ENCODE measurements around the gene PKP4. TPM values are rescaled to one million over a fixed set of nuclear protein-coding genes. Genes with fewer than 3 reads are reported as not detected.

PKP4 gene
- total RNA-seq, 1 donor from 2014 or later = 62.9 TPM

DNA sequence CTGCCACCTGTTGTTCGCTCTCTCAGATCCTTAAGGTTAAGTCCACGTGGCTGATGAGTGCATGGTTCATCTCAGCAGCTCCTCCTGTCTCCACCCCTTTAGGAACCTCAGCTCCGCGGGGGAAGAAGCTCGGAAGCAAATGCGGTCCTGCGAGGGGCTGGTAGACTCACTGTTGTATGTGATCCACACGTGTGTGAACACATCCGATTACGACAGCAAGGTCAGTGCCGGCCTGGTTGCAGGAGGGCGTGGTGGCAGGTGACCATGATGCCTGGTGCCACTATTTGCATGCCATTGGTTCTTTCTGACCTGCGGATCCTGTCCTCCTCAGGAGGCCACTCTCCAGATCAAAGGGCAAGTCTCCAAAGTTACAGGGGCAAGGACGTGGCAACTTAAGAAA lies 204.5 kb downstream of the PKP4 start:
- H3K4me1 Mint-ChIP-seq (ENCODE audit: low read depth) = no peaks in the 10 kb centered on the region
- no peak overlapping the region for H3K4me3 Mint-ChIP-seq (ENCODE audit: low read depth)
- DNase-seq (ENCODE audit: low spot score, unreplicated experiment) = no peak
- H3K27me3 Mint-ChIP-seq = no peaks in the 10 kb centered on the region
- peaks cover 12% of the 10 kb centered on the region for H3K36me3 Mint-ChIP-seq (ENCODE audit: insufficient read depth)
- H3K9me3 Mint-ChIP-seq (ENCODE audit: low read depth) = no peaks in the 10 kb centered on the region
- TF ChIP-seq CTCF (IDR thresholded peaks at IDR 0.05; ENCODE audit: unreplicated experiment) = no peak
- no peak overlapping the region for H3K27ac Mint-ChIP-seq

GRCh38 chr2:158662421-158662820 lies 205.7 kb downstream of the PKP4 start:
- H3K27ac Mint-ChIP-seq = no peak overlapping the region
- no peaks in the 10 kb centered on the region for H3K27me3 Mint-ChIP-seq
- H3K4me1 Mint-ChIP-seq (ENCODE audit: low read depth) = no peaks in the 10 kb centered on the region
- TF ChIP-seq CTCF (IDR thresholded peaks at IDR 0.05; ENCODE audit: unreplicated experiment) = no peak
- peaks cover 15% of the 10 kb centered on the region for H3K36me3 Mint-ChIP-seq (ENCODE audit: insufficient read depth)
- H3K4me3 Mint-ChIP-seq (ENCODE audit: low read depth) = no peak overlapping the region
- H3K9me3 Mint-ChIP-seq (ENCODE audit: low read depth) = no peaks in the 10 kb centered on the region
- no peak for DNase-seq (ENCODE audit: low spot score, unreplicated experiment)

DNA sequence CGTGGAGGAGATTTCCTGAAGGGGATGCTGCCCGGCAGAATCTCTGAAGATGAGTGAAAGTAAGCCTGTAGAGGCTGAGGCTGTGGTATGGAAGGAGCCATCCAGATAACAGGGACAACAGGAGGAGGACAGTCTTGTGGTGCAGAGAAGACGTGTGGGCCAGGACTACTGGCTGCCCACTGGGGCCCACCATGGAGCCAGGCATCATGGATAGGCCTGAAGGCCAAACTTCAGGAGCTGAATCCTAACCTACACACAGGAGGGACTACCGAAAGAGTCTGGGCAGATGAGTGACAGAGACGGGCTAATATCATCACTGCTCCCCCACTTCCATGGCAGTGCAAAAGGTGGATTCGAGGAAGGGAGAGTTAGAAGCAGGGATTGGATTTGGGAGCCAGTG lies 207.0 kb downstream of the PKP4 start:
- DNase-seq (ENCODE audit: low spot score, unreplicated experiment) = no peak
- Mint-ChIP-seq H3K27me3 (no peaks in the 10 kb centered on the region), H3K4me1 (ENCODE audit: low read depth) (no peaks in the 10 kb centered on the region), H3K27ac (no peak overlapping the region), H3K9me3 (ENCODE audit: low read depth) (no peaks in the 10 kb centered on the region), H3K4me3 (ENCODE audit: low read depth) (no peak overlapping the region), H3K36me3 (ENCODE audit: insufficient read depth) (peaks cover 17% of the 10 kb centered on the region)
- TF ChIP-seq CTCF (IDR thresholded peaks at IDR 0.05; ENCODE audit: unreplicated experiment) = no peak

- no peaks in the 10 kb centered on the region for H3K27me3 Mint-ChIP-seq
- no peak overlapping the region for H3K27ac Mint-ChIP-seq
- no peaks in the 10 kb centered on the region for H3K9me3 Mint-ChIP-seq (ENCODE audit: low read depth)
- TF ChIP-seq CTCF (IDR thresholded peaks at IDR 0.05; ENCODE audit: unreplicated experiment) = no peak
- H3K36me3 Mint-ChIP-seq (ENCODE audit: insufficient read depth) = peaks cover 15% of the 10 kb centered on the region
- no peaks in the 10 kb centered on the region for H3K4me1 Mint-ChIP-seq (ENCODE audit: low read depth)
- no peak for DNase-seq (ENCODE audit: low spot score, unreplicated experiment)
- no peak overlapping the region for H3K4me3 Mint-ChIP-seq (ENCODE audit: low read depth)
These were observed 208.2 kb downstream of the PKP4 start for GRCh38 chr2:158664987-158665386.

DNA sequence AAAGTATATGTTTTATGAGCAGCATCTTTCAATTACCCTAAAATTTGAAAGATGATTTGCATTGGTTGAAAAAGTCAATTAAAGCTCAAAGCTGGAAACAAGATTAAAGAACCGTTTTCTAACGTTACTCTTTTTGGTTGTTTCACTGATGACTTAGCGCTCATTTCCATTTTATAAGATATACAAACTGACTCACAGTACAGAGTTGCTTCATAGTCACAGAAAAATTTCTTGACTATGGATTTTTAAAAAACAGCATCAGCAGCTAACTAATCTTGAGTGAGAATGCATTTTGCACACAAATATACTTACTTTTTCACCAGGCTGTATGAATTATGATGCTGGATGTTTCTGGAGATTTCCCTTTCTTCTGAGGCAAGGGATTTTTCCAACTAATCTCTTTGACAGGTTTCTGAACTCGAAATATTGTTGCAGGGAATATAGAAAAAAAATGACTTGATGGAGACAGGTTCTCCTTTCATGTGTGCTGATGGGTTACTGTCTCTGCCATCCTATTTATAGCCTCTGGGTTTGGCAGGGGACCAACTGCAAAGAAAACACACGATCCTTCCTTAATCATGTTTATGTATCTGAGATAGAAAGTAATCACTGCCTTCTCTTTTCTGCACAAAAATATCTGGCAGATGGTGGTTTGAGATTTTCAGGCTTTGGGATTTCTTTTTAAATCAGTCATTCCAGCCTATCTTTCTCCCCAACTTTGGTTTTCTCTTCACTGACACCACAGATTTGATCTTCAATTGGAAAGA lies 209.0 kb downstream of the PKP4 start:
- H3K4me1 Mint-ChIP-seq (ENCODE audit: low read depth) = no peaks in the 10 kb centered on the region

More for the DNA sequence above, 209.0 kb downstream of the PKP4 start:
- no peak overlapping the region for H3K4me3 Mint-ChIP-seq (ENCODE audit: low read depth)
- H3K9me3 Mint-ChIP-seq (ENCODE audit: low read depth) = no peaks in the 10 kb centered on the region
- peaks cover 12% of the 10 kb centered on the region for H3K36me3 Mint-ChIP-seq (ENCODE audit: insufficient read depth)
- DNase-seq (ENCODE audit: low spot score, unreplicated experiment) = no peak
- no peak for TF ChIP-seq CTCF (IDR thresholded peaks at IDR 0.05; ENCODE audit: unreplicated experiment)
- no peak overlapping the region for H3K27ac Mint-ChIP-seq
- H3K27me3 Mint-ChIP-seq = no peaks in the 10 kb centered on the region
